Lower lobe of right lung (tissue), 2 donors: ENCODE results near the gene RAB31. TPM values are rescaled to one million over a fixed set of nuclear protein-coding genes. Genes with fewer than 3 reads are reported as not detected.

Source experiments
- ATAC-seq, 2 donors: fragments of 200-7000 bp; cut with Tn5 transposase; one replicate each; pipeline ENCODE4 v1.9.1; 2020 to 2022; ENCODE audit warnings: mild to moderate bottlenecking in 2 of 2, moderate library complexity in 2 of 2
- DNase-seq: peaks from one replicate; pipeline ENCODE4 v3.0.0-alpha.2; 2020
- H3K27ac ChIP-seq: fragments of 200-600 bp; one replicate; pipeline ENCODE4 v1.8.0; 2022
- H3K27me3 ChIP-seq: fragments of 200-600 bp; one replicate; pipeline ENCODE4 v1.8.0; 2022; ENCODE audit warnings: low read depth
- H3K36me3 ChIP-seq: fragments of 200-600 bp; one replicate; pipeline ENCODE4 v1.8.0; 2022; ENCODE audit warnings: mild to moderate bottlenecking
- H3K4me1 ChIP-seq: fragments of 200-600 bp; one replicate; pipeline ENCODE4 v1.8.0; 2022
- H3K4me3 ChIP-seq: fragments of 200-600 bp; one replicate; pipeline ENCODE4 v1.8.0; 2022; ENCODE audit warnings: mild to moderate bottlenecking
- H3K9me3 ChIP-seq: fragments of 200-600 bp; one replicate; pipeline ENCODE4 v1.8.0; 2022
- intact Hi-C: fragments of 100-400 bp; cut with DNase I; formaldehyde crosslinking; loops from one replicate; pipeline ENCODE4 v1.11.0; 2022
- total RNA-seq: library from RNA; stranded (reverse); fragmentation: NEBNext Ultra II Directional; extraction: Animal tissue kit (Norgen Biotek cat#: 25700); gene quantifications from one replicate; pipeline ENCODE4 v1.2.1, GENCODE V29; 2021
- TF ChIP-seq, protein P1 (sequence below): fragments of 200-600 bp; IDR thresholded peaks from one replicate; pipeline ENCODE4 v1.8.0; 2022; ENCODE audit warnings: antibody characterized with exemption, mild to moderate bottlenecking
- donor health status: DM: no; HTN: yes; CAD: no; lungs with severe emphysema.

Gene RAB31
- total RNA-seq, 1 donor from 2014 or later = 110 TPM

- Histone ChIP-seq H3K4me1 (peaks cover 21% of the 10 kb centered on the region), H3K36me3 (no peaks in the 10 kb centered on the region), H3K27ac (no peak overlapping the region), H3K27me3 (no peaks in the 10 kb centered on the region), H3K4me3 (no peak overlapping the region), H3K9me3 (no peaks in the 10 kb centered on the region)
- ATAC-seq = peak in 1 of 2 donors; percentile 15
- DNase-seq = no peak
- TF ChIP-seq, protein P1, sequence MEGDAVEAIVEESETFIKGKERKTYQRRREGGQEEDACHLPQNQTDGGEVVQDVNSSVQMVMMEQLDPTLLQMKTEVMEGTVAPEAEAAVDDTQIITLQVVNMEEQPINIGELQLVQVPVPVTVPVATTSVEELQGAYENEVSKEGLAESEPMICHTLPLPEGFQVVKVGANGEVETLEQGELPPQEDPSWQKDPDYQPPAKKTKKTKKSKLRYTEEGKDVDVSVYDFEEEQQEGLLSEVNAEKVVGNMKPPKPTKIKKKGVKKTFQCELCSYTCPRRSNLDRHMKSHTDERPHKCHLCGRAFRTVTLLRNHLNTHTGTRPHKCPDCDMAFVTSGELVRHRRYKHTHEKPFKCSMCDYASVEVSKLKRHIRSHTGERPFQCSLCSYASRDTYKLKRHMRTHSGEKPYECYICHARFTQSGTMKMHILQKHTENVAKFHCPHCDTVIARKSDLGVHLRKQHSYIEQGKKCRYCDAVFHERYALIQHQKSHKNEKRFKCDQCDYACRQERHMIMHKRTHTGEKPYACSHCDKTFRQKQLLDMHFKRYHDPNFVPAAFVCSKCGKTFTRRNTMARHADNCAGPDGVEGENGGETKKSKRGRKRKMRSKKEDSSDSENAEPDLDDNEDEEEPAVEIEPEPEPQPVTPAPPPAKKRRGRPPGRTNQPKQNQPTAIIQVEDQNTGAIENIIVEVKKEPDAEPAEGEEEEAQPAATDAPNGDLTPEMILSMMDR = no peak
- intact Hi-C loops = no loop called here
These were observed 49.9 kb downstream of the RAB31 start for GRCh38 chr18:9757827-9758621.

- Histone ChIP-seq H3K27me3 (no peaks in the 10 kb centered on the region), H3K9me3 (no peaks in the 10 kb centered on the region), H3K27ac (no peak overlapping the region), H3K4me1 (peaks cover 21% of the 10 kb centered on the region), H3K36me3 (no peaks in the 10 kb centered on the region), H3K4me3 (no peak overlapping the region)
- TF ChIP-seq, protein P1 = no peak
- no peak for DNase-seq
- intact Hi-C loops = no loop called here
- ATAC-seq = peak; percentile 2 to 8
These were observed 50.5 kb downstream of the RAB31 start for GRCh38 chr18:9758624-9759075.

GRCh38 chr18:9760641-9761040, 52.5 kb downstream of the RAB31 start:
- ATAC-seq (no peak), DNase-seq (no peak)
- intact Hi-C loops = no loop called here
- no peaks in the 10 kb centered on the region for H3K36me3 ChIP-seq
- H3K27ac ChIP-seq = no peak overlapping the region
- no peaks in the 10 kb centered on the region for H3K27me3 ChIP-seq
- H3K4me1 ChIP-seq = peaks cover 23% of the 10 kb centered on the region
- TF ChIP-seq, protein P1 = no peak
- H3K9me3 ChIP-seq = no peaks in the 10 kb centered on the region
- H3K4me3 ChIP-seq = no peak overlapping the region

DNA sequence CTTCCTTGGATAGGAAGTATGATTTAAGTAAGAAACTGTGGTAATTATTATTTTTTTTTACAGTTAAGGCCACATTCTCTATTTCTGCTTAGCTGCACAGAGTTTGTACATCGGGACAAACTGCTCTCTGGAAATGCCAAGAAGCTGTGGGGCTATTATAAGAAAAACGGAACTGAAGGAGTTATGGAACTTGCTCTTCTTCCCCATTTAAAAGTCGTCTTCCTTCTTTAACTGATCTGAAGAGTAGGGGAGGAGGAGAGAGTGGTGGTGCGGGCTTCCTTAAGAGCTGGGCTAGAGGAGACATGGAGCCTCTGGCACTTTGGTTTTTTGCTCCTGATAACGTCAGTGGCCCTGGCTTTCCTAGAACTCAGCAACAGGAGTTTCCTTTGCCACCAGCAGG, 54.4 kb downstream of the RAB31 start:
- intact Hi-C loops = no loop called here
- DNase-seq (no peak), ATAC-seq (peak; percentile 12 to 64)
- TF ChIP-seq, protein P1 = no peak
- Histone ChIP-seq H3K36me3 (no peaks in the 10 kb centered on the region), H3K27me3 (no peaks in the 10 kb centered on the region), H3K4me3 (no peak overlapping the region), H3K27ac (no peak overlapping the region), H3K9me3 (no peaks in the 10 kb centered on the region), H3K4me1 (peaks cover 25% of the 10 kb centered on the region)

DNA sequence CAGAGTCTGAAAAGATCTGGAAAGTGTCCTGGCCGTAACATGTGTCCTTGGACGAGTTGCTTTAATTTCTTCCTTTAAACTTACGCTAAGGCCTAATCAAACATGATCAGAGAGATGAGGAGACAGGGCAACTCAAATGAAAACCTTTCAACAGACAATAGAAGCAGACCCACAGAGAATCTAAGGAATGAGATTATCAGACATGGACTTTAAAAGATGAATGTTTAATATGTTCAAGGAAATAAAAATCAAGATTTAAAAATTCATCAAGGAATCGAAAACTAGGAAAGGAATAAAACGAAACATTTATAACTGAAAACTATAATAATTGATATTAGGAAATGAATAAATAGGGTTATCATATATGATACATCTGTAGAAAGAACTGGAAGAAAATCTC, 55.1 kb downstream of the RAB31 start:
- peaks cover 22% of the 10 kb centered on the region for H3K4me1 ChIP-seq
- H3K9me3 ChIP-seq = no peaks in the 10 kb centered on the region
- ATAC-seq (no peak), DNase-seq (no peak)
- no peak overlapping the region for H3K27ac ChIP-seq
- H3K36me3 ChIP-seq = no peaks in the 10 kb centered on the region
- H3K4me3 ChIP-seq = no peak overlapping the region
- no peaks in the 10 kb centered on the region for H3K27me3 ChIP-seq
- intact Hi-C loops = no loop called here
- TF ChIP-seq, protein P1 = no peak
